GM12874 (cell line): Measurements from ENCODE around the gene NLRC5.

Source experiments
- TF ChIP-seq, protein P1 (sequence below): IDR thresholded peaks from 2 replicates; pipeline ENCODE4 v1.5.1; 2011; ENCODE audit warnings: low read depth, mild to moderate bottlenecking, control low read depth, low read length, moderate library complexity; ENCODE audit not compliant: insufficient read depth

The NLRC5 gene

DNA sequence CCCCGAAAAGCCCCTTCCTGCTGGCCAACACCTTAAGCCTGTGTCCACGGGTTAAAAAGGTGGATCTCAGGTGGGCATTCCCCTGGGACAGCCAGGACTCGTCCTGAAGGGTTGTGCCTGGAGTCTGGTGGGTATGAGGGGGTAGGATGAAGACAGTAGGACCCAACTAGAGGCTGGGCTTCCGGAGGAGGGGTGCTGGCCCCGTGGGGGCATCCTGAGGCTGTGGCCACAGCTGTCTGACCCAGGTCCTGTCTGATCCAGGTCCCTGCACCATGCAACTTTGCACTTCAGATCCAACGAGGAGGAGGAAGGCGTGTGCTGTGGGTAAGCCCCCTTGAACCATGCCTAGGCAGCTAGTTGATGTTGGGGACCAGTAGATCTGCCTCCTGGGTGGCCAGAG lies 65.4 kb downstream of the NLRC5 start:
- TF ChIP-seq, protein P1, sequence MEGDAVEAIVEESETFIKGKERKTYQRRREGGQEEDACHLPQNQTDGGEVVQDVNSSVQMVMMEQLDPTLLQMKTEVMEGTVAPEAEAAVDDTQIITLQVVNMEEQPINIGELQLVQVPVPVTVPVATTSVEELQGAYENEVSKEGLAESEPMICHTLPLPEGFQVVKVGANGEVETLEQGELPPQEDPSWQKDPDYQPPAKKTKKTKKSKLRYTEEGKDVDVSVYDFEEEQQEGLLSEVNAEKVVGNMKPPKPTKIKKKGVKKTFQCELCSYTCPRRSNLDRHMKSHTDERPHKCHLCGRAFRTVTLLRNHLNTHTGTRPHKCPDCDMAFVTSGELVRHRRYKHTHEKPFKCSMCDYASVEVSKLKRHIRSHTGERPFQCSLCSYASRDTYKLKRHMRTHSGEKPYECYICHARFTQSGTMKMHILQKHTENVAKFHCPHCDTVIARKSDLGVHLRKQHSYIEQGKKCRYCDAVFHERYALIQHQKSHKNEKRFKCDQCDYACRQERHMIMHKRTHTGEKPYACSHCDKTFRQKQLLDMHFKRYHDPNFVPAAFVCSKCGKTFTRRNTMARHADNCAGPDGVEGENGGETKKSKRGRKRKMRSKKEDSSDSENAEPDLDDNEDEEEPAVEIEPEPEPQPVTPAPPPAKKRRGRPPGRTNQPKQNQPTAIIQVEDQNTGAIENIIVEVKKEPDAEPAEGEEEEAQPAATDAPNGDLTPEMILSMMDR = no peak

DNA sequence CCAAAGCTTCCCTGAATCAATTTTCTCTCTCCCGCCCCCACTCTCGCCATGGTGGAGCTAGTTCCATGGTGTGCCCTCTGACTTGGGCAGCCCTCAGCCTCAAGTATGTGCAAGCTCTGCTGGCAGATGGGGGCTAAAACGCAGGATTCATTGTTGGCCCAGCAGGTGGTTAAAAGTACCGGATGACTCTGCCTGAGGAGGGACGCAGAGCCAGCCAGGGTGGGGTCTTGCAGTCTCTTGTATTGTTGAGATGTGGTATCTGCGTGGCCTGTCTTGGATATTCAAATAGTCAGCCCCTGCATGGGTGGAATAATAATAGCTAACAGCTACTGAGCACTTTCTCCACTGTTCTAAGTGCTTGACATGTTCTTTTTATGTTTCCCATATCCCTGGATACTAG lies 66.3 kb downstream of the NLRC5 start:
- TF ChIP-seq, protein P1 = no peak

DNA sequence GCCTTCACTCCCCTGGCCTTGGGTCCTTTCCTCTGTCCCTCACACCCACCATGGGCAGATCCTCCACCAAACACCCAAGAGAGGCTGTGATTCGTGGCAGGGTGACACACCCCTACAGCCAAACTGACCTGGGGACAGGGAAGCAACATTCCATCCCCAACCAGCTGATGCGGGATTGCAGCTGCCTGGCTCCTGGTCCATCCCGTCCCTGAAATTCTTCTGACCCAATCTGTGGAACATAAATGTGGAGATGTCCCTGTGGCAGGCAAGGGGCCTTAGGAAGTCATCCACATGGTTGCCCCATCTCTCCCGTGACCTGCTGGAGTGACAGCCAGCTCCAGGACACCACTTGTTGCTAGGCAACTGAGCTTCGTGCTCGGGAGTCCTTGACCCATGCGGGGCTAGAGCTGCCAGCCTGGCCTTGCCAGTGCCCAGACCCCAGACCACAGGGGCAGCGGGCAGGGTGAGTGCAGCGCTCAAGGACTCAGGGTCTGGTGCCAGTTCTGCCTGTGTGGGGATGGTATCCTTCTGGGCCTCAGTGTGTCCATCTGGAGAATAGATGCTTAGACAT lies 69.0 kb downstream of the NLRC5 start:
- TF ChIP-seq, protein P1 = no peak

DNA sequence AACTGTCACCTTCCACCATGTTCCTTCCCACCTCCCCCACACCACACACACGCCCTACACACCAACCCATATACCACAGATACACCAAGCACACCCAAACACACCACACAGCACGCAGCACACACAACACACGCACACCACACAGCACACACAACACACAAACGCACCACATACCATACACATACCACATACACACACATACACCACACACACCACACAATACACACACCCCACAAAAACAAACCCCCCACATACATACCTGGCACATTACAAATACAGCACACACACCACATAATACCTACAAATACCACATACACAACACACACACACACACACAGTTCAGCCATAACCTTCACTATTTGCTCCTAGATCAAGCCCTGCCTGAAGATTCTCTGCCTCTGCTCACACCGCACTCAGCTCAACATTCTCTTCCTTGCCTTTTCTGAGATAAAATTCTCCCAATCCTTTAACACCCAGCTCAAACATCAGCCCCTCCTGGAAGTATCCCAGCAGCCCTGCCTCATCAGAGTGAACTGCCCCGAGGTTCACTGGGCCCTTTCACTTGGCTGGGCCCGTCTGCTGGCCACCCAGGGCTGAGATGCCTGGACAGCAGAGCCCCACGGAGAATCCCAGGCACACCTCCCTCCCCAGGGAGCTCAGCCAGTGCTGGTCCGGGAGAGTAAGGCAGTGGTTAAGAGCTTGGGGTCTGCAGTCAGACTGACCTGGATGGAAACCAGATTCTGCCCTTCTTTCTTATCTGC lies 71.1 kb downstream of the NLRC5 start:
- TF ChIP-seq, protein P1 = no peak

DNA sequence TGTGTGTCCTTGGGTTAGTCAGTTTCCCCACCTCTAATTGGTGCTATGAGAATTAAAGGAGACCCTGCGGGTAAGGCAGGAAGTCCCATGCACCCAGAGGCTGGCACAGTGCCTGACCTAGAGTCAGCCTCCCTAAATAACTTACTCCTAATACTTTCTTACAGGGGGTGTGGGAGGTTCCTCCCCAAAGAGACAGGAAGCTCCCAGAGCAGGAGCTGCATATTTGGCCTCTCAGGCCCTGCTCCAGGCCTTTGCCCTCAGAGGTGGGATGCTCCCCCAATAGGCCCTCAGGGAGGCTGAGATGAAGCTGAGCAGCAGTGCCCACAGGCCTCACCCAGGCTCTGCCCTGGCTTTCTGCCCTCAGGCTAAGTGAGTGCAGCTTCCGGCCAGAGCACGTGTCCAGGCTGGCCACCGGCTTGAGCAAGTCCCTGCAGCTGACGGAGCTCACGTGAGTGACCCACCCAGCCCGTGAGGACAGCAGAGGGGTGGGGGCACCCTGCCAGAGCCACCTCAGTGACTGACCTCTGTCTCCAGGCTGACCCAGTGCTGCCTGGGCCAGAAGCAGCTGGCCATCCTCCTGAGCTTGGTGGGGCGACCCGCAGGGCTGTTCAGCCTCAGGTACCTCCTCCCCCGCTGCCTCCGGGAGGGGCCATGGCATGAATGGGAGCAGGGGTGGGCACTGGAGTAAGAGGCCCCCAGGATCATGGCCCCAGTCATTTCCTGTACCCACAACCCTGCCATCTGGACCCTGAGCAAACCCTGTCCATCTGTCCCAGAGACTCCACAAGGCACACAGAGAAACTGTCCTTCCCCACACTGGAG lies 71.9 kb downstream of the NLRC5 start:
- TF ChIP-seq, protein P1 = no peak

DNA sequence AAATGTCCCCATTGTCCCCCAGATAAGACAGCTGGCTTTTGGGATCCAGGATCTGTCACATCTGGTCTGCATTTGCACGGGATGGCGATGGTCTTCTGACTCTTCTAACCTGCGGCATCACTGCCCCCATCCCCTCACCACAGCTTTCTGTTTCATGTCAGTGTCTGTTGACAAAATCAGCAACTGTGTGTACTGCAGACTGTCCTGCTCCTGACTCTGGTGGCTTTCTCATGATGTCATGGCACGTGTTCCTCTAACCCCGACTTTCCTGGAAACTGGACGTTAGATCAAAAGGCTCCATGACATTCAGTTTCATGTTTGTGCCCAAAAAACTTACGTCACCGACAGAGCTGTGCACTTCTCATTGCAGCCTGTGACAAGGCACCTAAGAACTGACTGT lies 73.0 kb downstream of the NLRC5 start:
- TF ChIP-seq, protein P1 = no peak

DNA sequence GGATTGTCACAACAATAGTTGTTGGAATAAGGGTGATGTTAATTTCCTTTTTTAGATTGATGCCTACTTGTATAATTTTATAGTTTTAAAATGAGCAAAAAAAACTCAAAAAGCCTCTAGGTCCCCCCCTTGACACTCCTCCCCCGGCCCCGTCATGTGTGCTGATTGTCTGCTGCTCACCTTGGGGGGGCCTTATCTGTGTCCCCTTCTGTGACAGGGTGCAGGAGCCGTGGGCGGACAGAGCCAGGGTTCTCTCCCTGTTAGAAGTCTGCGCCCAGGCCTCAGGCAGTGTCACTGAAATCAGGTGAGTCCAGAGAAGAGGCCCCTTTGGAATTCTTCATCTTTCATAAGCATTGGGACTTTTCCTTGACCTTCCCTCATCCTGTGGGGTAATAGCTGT lies 75.6 kb downstream of the NLRC5 start:
- TF ChIP-seq, protein P1 = no peak
